NOMO-1 (cell line): ENCODE measurements around the gene MAST4.
A peak's percentile ranks its signal among the peaks of the same experiment; 100 is the strongest.

Source experiments
- DNase-seq, 2 experiments: peaks; one replicate each; lab custom pipeline; 2025; ENCODE audit not compliant: unreplicated experiment in 2 of 2; lab: John Stamatoyannopoulos, UW

Gene MAST4

DNA sequence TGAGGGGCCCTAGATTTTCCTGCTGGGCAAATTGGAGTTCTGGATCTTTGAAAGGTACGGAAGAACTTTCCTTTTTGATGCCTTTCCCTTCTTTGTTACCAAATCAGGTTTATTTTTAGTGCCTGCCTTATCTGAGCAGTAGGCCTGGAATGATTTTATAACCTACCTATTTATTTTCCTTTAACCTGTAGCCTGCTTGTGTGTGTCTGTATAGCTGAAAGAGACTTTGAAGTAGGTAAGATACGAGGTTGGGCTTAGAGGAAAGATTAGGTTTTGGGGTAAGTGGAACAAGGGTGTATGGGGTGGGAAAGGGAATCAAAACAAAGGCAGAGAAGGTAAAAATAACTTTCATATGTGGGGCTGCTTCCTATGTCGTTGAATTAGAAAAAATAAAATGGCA, 389.2 kb downstream of the MAST4 start:
- no peak for DNase-seq

DNA sequence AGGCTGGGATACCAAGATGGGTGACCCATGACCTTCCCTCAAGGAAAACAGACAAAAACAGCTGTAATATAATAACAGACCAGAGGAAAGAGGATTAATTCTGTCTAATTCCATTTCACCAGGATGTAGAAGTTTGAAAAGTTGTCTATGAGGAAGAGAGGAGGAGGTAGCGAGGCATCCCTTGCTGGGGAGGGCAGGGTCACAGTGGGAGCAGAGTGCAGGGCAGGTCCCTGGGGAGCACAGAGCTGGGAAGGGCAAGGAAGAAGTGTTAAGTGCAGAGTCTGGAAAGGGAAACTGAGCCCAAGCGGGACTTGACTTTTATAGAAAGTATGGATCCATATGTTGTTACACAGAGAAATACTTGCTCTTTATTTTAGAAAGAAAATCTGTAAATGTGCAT, 389.8 kb downstream of the MAST4 start:
- DNase-seq: no peak

DNA sequence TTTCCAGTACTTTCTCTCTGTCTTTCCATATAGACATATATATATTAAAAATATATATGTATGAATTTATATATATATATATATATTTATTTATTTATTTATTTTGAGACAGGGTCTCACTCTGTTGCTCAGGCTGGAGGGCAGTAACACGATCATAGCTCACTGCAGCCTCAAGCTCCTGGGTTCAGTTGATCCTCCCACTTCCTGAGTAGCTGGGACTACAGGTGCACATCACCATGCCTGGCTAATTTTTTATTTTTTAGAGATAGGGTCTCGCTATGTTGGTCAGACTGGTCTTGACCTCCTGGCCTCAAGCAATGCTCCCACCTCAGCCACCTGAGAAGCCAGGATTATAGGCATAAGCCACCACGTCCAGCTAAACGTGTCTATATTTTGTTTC, 390.3 kb downstream of the MAST4 start:
- DNase-seq: no peak

DNA sequence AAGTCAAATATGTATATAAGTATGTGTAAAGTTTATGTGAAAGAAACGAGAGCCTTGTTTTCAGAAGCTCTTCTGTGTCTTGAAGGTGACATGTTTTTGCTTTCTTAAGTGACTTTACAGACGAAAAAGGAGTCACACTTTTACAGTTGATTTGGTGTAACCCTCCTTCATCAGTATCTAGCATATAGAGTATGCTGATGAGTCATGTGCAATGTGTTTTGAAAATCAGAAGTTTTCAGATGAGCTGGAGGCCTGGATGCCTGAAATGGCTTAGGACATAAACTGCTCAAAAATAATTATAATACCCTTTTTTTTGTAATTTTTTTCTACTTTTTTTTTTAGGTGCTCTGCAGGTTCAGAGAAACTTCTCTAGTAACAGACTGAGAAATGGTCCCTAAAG, 390.9 kb downstream of the MAST4 start:
- DNase-seq: no peak

DNA sequence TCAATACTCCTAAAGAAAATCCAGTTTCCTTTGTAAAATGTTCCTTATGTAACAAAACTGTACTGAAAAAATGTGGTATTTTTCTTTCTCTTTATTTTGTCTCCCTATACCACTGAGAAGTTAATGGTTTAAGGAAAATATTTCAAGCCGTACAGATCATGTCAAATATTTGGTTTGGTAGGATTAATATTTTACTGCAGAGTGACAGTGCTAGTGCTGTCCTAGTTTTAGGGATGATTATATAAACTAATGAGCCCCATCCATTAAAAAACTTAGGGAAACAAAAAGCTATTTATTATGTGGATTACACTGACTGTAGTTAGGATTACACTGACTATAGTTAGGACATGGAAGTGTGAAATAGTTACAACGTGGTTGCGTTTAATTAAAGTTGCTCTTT, 391.3 kb downstream of the MAST4 start:
- no peak for DNase-seq

DNA sequence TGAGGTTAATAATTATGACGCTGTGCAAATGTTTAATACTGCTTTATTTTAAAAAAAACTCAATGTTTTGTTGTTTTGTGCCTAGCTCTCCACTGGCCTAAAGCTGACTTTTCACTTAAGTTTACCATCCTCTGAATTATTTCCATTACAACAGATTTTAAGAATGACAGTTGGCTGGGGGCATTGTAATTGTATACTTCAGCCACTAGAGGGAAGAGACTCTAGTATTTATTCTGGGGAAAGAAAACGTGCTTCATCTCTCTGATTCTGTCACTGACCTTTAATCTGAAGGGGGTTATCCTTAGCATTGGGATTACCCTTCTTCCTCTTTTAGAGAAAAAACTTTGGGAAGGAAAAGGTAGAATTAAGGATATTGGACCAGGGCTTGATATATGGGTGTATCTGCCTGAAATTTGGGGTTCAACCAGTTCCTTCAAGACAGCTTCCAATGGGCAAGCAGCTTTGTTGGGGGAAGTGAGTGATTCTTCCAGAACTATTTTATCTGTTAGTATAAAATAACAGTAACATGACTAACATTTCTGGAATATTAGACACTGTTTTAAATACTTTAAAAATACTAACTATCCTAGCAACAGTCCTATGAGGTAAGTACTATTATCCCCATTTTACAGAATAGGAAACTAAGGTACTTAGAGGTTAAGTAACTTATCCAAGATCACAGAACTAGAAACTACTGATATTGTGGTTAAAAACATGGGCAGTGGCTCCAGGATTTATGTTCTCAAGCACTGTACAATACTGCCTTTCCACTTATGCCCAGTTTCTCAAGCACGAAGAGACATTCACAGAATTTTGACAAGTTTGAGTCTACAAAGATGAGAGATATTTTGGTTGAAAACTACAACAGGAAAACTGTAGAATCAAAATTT, 392.0 kb downstream of the MAST4 start:
- DNase-seq: peak in 1 of 2 experiments; percentile 70

DNA sequence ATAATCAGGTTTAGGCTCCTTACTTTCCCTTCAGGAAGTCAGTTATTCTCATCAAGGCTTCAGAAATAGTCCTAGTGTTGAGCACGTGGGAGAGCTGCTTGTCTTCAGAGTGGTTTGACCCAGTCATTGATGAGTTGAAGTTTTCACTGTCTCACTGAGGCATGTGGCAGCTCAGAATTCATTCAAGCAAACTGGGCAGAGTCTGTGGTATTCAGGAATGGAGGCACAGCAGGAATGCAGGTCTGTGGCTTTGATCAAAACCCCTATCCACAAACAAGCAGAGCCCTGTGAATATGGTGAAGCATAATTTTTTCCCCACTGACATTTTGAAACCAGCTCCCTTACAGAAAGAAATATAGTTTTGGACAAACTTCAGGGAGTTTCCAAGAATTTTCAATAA, 393.1 kb downstream of the MAST4 start:
- no peak for DNase-seq

DNA sequence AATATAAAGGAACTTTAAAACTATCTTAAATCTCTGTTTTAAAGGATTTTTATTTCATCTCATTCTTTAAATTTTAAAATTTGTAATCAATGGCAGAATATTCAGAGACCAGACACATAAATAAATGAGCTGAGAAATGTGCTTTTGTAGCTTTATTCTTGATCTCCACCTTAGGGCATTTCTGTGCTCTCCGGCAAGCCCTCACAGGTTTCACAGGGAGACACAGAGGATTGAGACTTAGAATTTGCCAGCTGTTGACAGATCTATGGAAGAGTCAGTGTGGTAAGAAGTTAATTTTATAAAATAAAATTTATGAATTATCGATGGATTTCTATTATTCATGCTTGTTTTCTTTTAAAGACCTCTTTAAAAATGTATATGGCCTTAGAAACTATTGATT, 393.6 kb downstream of the MAST4 start:
- no peak for DNase-seq

DNA sequence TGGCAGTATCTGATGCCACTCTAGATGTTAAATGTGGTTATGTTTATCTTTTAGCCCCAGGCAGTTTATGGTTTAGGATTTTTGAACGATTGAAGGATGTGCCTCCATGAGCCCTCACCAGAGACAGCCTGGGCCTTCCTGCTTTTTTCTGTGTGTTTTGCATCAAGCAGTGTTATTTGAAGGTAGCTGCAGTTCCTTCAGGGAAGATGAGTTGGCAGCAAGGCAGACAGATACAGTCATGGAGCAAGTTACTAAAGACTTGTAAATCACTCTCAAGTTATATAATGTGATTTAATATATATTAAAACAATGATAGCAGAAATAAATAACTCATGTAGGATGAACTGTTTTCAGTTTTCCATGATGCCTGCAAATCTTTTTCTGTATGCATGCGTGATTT, 395.6 kb downstream of the MAST4 start:
- DNase-seq: no peak

DNA sequence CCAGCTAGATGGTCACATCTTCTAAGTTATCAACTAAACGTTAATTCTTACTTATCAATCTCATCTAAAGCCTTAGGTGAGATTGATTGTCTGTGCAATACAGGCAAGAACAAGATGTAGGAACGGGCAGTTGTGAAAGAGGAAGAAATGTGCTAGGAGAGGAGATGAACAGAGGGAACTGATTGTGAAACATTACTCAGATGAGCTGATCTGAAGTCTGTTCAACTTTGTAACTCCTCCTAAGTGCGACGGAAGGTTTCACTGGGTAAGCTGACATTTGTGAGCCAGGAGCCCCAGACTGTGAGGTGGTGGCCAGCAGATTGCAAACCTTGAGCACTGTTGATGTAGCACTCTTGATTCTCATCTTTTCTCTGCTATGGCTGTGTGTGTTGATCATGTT, 396.4 kb downstream of the MAST4 start:
- DNase-seq: peak; percentile 59 to 94

DNA sequence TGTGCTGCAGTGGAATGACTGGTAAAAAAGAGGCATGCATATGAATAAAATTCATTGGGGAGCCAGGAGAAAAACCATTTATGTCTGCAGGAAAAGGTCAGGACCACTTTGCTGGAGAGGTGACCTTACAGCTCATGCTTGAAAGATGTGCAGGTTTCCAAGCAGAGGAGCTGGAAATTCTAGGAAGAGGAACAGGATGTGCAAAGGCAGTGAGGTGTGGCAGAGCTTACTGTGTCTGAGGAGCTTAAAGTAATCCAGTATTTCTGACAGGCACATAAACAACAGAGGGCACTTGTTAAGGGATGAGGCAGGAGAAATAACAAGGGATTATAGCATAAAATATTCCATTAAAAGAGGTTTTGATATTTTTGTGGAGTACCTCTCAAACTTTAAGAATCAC, 397.3 kb downstream of the MAST4 start:
- DNase-seq: no peak

DNA sequence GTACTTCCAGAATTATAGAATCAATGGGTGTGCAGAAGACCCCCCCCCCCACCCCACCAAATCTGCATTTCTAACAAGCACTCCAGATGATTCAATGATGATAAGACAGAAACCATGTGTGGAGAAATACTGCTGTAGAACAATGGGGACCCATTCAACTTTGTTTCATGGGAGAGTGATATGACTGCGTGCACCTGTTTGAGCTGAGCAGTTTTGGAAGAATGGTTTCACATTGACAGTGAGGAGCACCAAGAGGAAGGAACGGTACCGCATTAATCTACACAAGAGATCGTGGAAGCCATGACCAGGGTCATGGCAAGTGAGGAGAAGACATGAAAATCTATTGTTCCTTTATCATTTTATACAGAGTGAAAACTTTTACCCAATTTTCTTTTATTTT, 397.7 kb downstream of the MAST4 start:
- DNase-seq: no peak

DNA sequence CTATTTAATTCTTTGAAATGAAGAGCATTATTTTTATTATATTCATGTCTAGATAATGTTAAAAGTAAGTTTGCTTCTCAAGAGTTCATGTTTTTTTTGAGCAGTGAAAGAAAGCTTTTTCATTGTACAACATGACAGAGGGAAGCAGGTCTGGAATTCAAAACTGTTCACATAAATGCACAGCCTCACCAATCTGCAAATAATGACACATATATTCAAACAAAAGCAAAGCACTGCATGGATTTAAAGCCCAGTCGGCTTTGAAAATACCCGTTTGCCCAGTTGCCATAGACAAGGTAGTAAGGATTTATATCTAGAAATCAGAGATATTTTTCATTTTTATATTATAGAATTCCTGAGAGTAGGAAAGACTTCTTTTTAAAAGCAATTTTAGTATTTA, 398.6 kb downstream of the MAST4 start:
- no peak for DNase-seq

DNA sequence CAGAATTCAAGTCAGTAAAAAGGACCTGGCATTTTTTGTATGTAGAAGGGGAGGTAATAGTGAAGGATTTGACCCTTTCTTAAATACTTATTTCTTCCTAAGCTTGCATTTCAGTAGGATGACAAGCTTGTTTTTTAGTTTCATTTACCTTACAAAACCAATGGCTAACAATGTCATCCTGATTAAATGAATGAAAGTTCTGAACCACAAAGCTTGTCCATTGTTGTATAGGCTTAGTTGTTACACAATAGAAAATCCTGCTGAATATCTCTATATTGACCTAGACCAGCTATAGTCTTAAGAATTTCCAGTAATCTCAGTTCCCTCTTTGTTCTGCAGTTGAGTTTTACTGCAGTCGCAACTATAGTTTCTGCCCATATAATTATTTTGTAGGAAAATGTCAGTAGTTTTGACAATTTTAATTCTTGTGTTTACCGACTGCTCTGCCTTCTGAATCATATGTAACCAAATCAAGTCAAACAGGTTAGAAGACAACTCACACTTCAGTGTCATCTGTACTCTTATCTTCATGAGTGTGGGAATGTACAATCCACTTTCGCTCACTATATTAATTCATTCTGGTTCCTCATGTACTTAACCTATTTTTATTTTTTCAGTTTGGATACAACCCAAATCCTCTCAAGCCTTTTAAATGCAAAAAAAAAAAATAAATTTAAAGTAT, 404.7 kb downstream of the MAST4 start:
- DNase-seq: peak in 1 of 2 experiments; percentile 21

DNA sequence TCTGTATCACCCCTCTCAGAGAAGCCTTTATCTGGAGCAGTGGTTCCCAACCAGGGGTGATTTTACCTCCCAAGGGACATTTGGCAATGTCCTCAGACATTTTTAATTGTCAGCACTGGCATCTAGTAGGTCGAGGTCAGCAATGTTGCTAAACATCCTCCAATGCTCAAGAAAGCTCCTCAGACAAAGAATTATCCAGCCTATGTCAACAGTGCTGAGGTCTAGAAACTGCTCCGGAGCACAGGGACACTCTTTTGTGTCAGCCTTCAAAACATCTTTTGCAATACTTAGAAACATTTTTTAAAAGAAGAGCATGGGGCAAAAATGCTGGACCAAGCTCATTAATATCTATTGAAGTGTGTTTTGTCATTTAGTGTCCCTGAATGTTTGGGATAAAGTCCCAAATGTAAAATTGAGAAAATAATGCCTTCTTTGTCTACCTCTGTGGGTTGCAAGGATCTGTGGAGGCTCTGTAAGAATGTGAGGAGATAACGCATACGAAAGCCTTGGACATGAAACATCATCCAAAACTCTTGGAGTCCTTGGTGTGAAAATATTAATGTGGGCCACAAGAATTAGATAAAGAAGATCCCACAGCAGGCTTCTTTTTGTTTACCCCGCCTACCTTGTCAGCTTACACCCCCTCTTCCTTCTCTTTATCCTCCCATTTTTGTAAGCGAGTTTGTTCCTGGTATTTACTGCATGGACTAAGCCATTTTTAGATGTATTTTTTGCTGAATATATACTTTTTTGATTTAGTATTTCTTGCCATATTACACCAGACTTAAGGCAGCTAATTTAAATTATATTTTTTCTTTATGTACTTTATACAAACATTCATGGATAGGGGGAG, 406.9 kb downstream of the MAST4 start:
- DNase-seq: no peak

DNA sequence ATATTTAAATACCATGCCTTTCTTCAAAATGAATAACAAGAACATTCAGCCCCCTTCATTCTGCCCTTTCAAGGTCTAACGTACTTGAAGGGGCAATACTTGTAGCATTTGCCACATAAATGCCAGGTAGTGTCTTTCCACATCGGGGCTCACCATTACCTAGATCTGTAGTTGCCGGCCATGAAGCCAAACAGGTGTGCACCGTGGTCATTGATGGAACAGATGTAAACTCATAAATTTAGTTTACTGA, 407.4 kb downstream of the MAST4 start:
- DNase-seq: no peak

DNA sequence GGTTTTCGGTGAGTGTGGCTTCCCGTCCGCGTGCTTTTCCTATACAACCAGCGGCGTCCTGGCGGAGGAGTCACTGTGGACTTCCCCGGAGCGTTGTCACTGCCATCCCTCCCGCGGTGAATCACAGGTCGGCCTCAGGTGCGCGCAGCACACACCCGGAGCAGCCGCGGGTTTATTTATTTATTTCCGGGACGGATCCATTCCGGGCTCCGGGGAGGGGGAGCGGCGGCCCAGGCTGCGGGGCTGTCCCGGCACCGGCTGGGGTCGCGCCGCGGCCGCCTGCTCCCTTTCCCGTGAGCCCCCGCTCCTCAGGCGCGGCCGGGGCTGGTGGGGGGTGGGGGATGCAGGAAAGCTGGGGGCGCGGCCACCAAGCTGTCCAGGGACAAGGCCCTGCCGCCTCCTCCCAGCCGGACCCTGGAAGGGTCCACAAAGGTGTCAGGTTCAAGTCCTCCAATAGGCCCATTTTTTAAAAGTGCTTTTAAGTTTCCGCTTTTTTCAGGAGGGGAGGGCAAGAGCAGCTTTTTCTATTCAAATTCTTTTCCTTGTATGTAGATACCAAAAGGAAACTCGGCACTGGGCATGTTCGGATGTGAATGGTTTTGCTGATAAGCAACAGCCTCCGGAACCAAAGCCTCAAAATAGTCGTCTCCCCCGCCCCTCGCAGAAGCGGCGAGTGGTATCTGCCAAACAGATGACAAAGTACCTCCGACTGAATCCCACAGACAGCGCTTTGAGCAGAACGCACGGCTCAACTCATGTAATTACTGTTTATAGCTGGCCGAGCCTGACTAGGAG, 407.9 kb downstream of the MAST4 start:
- DNase-seq: peak; percentile 49 to 69

DNA sequence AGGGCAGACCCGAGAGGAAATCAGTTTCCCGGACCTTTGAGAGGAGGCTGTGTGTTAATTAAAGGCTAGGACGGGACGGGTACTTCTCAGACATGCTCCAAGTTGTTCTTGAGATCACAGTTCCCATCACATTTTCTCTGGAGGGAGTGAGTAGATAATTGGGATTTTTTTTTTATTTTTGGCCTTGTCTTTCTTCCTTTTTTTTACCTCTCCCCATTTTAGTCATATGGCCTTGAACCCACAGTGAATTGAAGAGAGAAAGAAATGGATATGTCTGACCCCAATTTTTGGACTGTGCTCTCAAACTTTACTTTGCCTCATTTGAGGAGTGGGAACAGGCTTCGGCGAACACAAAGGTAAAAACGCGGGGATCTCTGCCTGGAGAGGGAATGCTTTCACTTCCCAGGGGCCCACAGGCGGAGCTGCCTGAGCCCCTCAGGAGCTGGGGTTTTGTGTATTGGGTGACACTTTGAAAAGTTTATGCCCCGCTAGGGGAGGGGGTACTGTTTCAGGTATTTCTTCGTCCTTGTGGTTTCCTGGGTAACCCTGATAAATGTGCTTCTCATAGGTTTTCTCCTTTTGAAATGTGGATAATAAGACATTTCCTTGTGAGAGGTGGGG, 408.6 kb downstream of the MAST4 start:
- no peak for DNase-seq

DNA sequence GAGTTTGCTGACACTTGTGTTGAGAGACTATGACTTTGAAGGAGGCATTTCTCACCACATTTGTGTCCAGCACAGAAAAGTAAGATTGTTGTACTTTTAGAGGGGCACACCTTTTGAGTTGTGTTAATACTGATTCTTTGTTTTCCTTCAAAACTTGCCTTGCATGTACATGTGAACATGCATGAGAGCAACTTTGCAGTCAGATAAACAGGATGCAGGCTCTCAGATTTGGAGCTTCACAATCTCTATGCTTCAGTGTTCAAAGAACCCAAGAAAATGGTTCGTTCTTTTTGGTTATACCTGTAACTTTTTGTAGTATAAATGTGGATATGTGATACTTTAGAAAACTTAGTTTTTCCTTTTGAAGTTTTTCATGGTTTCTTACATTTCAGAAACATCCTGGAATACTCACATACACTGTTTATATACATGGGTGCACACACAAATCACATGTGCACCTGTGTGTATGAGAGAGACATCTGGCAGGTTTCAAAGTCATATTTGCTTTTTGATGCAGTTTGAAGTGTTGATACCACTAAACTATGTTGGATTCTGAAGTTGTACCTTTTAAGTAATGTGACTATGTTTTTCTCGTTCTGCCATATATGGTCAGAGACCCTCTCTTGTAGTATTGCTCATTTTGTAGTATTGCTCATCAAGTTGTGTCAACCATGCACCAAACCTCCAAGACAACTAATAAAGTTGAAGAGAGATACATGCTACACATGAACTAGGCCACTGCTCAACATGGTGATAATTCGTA, 409.7 kb downstream of the MAST4 start:
- DNase-seq: no peak

DNA sequence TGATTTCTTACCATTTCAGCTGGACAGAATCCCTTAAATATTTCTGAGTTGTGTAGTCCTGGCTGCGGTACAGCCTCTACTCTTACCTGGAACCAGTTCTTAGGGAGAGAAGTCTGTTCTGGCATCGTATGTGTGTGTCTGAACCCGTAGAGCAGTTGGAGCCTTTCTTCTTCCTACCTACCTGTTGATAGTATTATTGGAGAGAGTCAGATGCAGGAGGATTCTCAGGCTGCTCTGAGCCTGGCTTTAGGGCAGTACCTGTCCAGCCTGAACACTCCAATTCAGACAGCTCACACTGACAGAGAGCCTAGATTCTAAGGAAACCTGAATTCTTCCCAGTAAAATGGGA, 410.3 kb downstream of the MAST4 start:
- DNase-seq: no peak
